Heart left ventricle (tissue), 16 donors: ENCODE data around the gene IL36A. TPM values are rescaled to one million over a fixed set of nuclear protein-coding genes. Genes with fewer than 3 reads are reported as not detected.

Experiments
- ATAC-seq, 4 donors: fragments of 200-7000 bp; cut with Tn5 transposase; one replicate each; pipeline ENCODE4 v1.9.1; 2020 to 2022; ENCODE audit warnings: moderate library complexity in 4 of 4, mild to moderate bottlenecking in 3 of 4, moderate number of reproducible peaks in 1 of 4
- DNase-seq, 5 donors: peaks; one replicate each; pipeline ENCODE4 v3.0.0-alpha.2; 2020
- H3K27ac ChIP-seq, 12 donors: fragments of 200-600 bp; sonication (generic) in 4 of 12; one replicate each; pipeline versions ENCODE4 v1.5.0 to v1.8.0; 2016 to 2022; ENCODE audit warnings: mild to moderate bottlenecking in 2 of 12
- H3K27me3 ChIP-seq, 9 donors: fragments of 200-600 bp; sonication (generic) in 2 of 9; one replicate each; pipeline versions ENCODE4 v1.5.1 to v1.8.0; 2016 to 2022; ENCODE audit warnings: mild to moderate bottlenecking in 3 of 9
- H3K36me3 ChIP-seq, 9 donors: fragments of 200-600 bp; sonication (generic) in 2 of 9; one replicate each; pipeline versions ENCODE4 v1.5.0 to v1.8.0; 2018 to 2022; ENCODE audit warnings: mild to moderate bottlenecking in 2 of 9
- H3K4me1 ChIP-seq, 12 donors: fragments of 200-600 bp; sonication (generic) in 4 of 12; one replicate each; pipeline versions ENCODE4 v1.5.0 to v1.8.0; 2016 to 2022; ENCODE audit warnings: mild to moderate bottlenecking in 3 of 12
- H3K4me3 ChIP-seq, 12 donors: fragments of 200-600 bp; sonication (generic) in 4 of 12; one replicate each; pipeline versions ENCODE4 v1.5.0 to v1.8.0; 2017 to 2022; ENCODE audit warnings: mild to moderate bottlenecking in 9 of 12, moderate library complexity in 4 of 12
- H3K9me3 ChIP-seq, 12 donors: fragments of 200-600 bp; sonication (generic) in 4 of 12; one replicate each; pipeline versions ENCODE4 v1.5.0 to v1.8.0; 2016 to 2022; ENCODE audit warnings: mild to moderate bottlenecking in 1 of 12
- POLR2A ChIP-seq, 2 donors: fragments of 450-650 bp; IDR thresholded peaks; one replicate each; pipeline ENCODE4 v1.6.1; 2017; ENCODE audit warnings: antibody characterized with exemption in 2 of 2, mild to moderate bottlenecking in 2 of 2, moderate library complexity in 2 of 2
- WGBS, 4 donors: extraction: QIAGEN DNeasy Blood & Tissue Kit in 2 of 4; methylation state at CpG; one replicate each; pipeline versions ENCODE4 v1.1.5 to v1.1.7; 2013 to 2018; 5-methylcytosine and 5-hydroxymethylcytosine counted together
- intact Hi-C, 10 donors: fragments of 100-400 bp; cut with DNase I; formaldehyde crosslinking; loops; one replicate each; pipeline versions ENCODE4 v1.11.1 to v1.14.2; 2022
- polyA plus RNA-seq, 2 donors: library from polyadenylated mRNA; stranded (reverse); fragments of 200-250 nt; gene quantifications; one replicate each; pipeline ENCODE4 v1.2.3, GENCODE V29; 2013
- total RNA-seq, 9 donors: library from RNA; depleted of rRNA in 2 of 9; stranded (reverse); fragments of >200 nt in 2 of 9; fragmentation: NEBNext Ultra II Directional in 3 of 9; extraction: Animal tissue kit (Norgen Biotek cat#: 25700) in 3 of 9; gene quantifications; one replicate each; pipeline versions ENCODE4 v1.1.0 to v1.2.4, GENCODE V29; 2016 to 2023
- TF ChIP-seq, protein P1 (sequence below), 12 donors: fragments of 200-600 bp; sonication (generic) in 4 of 12; IDR thresholded peaks; one replicate each; pipeline versions ENCODE4 v1.5.0 to v1.8.0; 2018 to 2022; ENCODE audit warnings: antibody characterized with exemption in 12 of 12, mild to moderate bottlenecking in 5 of 12
- donor health status: ischemic (EF 13 %, LVEDD 7.1; RV severe dilation, severe dysfunction).
- donor health status: healthy with polysubstance abuse.
- donor health status: DM: no; HTN: yes; CAD: no.
- donor health status: DM: no; HTN: no; CAD: no.
- donor health status: ischemic (EF 25% LVEDD 6.9; RV normal size, moderate dysfunction).
- donor health status: ischemic (EF 25% LVEDD 5.7; RV mildly dilated, moderate dysfunction).
- donor health status: healthy.
- donor health status: DM: yes; HTN: yes; CAD: no.
- donor health status: ischemic (EF 35%, LVEDD 5.7; RV mildly dilated, moderate dysfunction).
- donor health status: nonischemic (EF 11% LVEDD 7.7; RV severe dilation, severe dysfunction).
- donor health status: DM: yes; HTN: yes; CAD: no.
- donor health status: PGD.
- donor health status: ischemic (EF 29% LVEDD 5.4; RV normal size, mild dysfunction).
- donor health status: nonischemic (EF 23%, LVEDD 6.1; RV moderate dilation, normal function).

Gene IL36A
- total and polyA plus RNA-seq, 11 donors = not detected

DNA sequence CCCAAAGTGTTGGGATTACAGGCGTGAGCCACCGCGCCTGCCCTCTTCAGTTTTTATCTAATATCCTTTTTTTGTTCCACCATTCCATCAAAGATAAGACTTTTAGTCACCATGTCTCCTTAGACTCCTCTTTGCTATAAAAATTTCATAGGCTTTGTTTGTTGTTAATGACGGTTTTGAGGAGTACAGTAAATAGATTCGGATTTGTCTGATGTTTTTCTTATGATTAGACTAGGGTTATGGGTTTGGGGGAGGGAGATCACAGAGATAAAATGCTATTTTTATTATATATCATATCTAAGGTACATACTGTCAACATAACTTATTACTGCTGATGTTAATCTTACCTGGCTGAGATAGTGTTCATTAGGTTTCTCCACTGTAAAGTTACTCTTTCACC is 41.2 kb downstream of the IL36A start:
- Histone ChIP-seq H3K4me3 (no peak overlapping the region), H3K9me3 (peaks cover 0 to 19% (median 0%) of the 10 kb centered on the region in 12 donors), H3K27me3 (peaks cover 0 to 6% (median 0%) of the 10 kb centered on the region in 9 donors), H3K4me1 (no peaks in the 10 kb centered on the region), H3K27ac (no peak overlapping the region), H3K36me3 (no peaks in the 10 kb centered on the region)
- DNase-seq = no peak
- ATAC-seq = no peak
- TF ChIP-seq POLR2A (IDR thresholded peaks at IDR 0.05) = no peak
- TF ChIP-seq, protein P1, sequence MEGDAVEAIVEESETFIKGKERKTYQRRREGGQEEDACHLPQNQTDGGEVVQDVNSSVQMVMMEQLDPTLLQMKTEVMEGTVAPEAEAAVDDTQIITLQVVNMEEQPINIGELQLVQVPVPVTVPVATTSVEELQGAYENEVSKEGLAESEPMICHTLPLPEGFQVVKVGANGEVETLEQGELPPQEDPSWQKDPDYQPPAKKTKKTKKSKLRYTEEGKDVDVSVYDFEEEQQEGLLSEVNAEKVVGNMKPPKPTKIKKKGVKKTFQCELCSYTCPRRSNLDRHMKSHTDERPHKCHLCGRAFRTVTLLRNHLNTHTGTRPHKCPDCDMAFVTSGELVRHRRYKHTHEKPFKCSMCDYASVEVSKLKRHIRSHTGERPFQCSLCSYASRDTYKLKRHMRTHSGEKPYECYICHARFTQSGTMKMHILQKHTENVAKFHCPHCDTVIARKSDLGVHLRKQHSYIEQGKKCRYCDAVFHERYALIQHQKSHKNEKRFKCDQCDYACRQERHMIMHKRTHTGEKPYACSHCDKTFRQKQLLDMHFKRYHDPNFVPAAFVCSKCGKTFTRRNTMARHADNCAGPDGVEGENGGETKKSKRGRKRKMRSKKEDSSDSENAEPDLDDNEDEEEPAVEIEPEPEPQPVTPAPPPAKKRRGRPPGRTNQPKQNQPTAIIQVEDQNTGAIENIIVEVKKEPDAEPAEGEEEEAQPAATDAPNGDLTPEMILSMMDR (IDR thresholded peaks at IDR 0.05) = no peak
- WGBS, 4 donors = 82 to 89% (median 83%) methylated on average over 5 of the region's 5 CpGs
- intact Hi-C loops = no loop called here

DNA sequence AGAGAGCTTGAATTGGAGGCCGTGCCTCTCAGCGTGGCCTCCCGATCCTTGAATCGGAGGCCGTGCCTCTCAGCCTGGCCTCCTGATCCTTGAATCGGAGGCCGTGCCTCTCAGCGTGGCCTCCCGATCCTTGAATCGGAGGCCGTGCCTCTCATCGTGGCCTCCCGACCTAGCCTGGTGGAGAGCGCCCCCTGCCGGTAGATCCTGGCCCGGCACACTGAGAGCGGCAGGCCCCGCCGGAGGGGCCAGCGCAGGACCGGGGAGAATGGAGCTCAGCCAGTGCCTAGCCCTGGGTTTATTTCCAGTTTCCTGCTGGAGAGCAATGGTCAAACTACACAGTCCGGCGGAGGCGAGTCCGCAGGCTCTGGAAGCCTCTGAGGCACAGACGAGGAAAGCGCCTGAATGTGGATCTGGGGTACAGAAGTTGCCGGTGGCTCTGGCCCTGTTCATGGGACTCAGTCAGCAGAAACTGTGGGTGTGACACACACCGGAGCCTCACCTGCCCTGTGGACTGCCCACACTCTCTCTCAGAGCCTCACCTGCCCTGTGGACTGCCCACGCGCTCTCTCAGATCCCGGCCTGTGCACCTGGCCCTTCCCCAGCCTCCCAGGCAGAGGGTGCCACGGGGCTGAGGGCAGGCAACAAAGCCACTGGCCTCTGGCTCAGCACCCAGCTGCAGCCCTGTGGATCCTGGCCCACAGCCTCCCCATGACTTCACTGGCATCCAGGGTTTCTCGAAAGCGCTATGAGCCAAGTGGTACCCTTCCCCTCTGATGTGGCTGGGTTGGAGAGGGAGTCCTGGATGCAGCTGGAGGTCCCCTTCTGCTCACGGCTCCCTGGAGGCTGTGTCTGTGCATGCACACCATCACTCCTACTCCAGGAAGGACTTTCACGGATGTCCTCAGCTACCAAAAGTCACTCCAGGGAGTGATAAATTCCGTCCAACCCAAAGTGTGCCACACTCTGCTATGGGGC is 45.9 kb downstream of the IL36A start:
- 93 to 95% (median 94%) methylated on average over 29 to 38 of the region's 38 CpGs for WGBS, 4 donors
- Histone ChIP-seq H3K27ac (no peak overlapping the region), H3K4me3 (no peak overlapping the region), H3K4me1 (no peaks in the 10 kb centered on the region), H3K27me3 (peaks cover 0 to 6% (median 0%) of the 10 kb centered on the region in 9 donors), H3K36me3 (no peaks in the 10 kb centered on the region), H3K9me3 (peaks cover 0 to 21% (median 0%) of the 10 kb centered on the region in 12 donors)
- no peak for ATAC-seq
- intact Hi-C loops = no loop called here
- DNase-seq = no peak
- TF ChIP-seq, protein P1 (IDR thresholded peaks at IDR 0.05) = no peak
- no peak for TF ChIP-seq POLR2A (IDR thresholded peaks at IDR 0.05)

DNA sequence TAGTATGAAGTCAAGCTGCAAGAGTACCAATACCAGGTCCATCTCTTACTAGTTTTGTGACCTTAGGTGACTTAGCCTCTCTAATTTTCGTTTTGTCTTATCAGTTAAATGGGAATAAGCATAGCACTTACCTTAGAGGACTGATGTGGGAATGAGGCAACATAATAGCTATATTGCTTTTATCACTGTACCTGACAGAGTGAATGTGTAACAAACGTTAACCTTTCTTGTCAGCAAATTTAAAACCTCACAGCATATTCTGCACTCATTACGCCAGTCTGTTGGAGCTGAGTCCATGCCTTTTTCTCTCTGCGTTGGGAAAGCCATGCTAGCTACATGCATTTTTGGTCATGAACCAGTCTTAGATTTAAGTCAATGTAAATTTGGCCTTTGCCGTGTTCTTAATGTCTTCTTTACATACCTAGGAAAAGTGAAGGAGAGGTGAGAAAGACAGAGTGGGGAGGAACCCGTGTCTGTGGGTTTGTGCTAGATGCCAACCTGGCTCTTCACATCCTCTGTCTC is 47.2 kb downstream of the IL36A start, which contains the start of gene IL36B:
Gene IL36B, minus strand, starts transcription at position 472 of the 522 bp plus-strand sequence.
- DNase-seq (no peak), ATAC-seq (no peak)
- no peaks in the 10 kb centered on the region for H3K4me1 ChIP-seq
- no peak for TF ChIP-seq POLR2A (IDR thresholded peaks at IDR 0.05)
- TF ChIP-seq, protein P1 (IDR thresholded peaks at IDR 0.05) = no peak
- H3K36me3 ChIP-seq = no peaks in the 10 kb centered on the region
- WGBS, 4 donors = 61 to 68% (median 67%) methylated on average over 6 of the region's 6 CpGs
- peaks cover 0 to 6% (median 0%) of the 10 kb centered on the region in 9 donors for H3K27me3 ChIP-seq
- no peak within 1 kb of the TSS for H3K27ac ChIP-seq
- peaks cover 0 to 22% (median 0%) of the 10 kb centered on the region in 12 donors for H3K9me3 ChIP-seq
- H3K4me3 ChIP-seq = no peak within 1 kb of the TSS
- intact Hi-C loops = no loop called here

DNA sequence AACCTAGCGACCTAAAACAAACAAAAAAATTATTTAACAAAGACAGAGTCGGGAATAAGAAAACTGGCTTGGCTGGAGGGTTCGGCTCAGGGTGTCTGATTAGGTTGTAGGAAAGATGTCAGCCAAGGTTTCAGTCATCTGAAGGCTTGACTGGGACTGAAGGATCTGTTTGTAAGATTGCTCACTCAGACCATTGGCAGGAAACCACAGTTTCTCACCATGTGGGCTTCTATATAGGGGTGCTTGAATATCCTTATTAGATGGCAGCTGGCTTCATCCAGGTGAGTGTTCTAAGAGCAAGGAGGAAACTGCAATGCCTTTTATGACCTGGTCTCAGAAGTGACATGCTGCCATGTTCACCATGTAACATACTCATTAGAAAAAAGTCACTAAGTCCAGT is 48.4 kb downstream of the IL36A start:
- ATAC-seq (no peak), DNase-seq (no peak)
- WGBS, 4 donors = 68 to 77% (median 69%) methylated on average over 3 of the region's 3 CpGs
- intact Hi-C loops = no loop called here
- no peak overlapping the region for H3K27ac ChIP-seq
- no peaks in the 10 kb centered on the region for H3K4me1 ChIP-seq
- H3K9me3 ChIP-seq = peaks cover 0 to 22% (median 0%) of the 10 kb centered on the region in 12 donors
- no peak overlapping the region for H3K4me3 ChIP-seq
- no peaks in the 10 kb centered on the region for H3K36me3 ChIP-seq
- H3K27me3 ChIP-seq = peaks cover 0 to 3% (median 0%) of the 10 kb centered on the region in 9 donors
- TF ChIP-seq, protein P1 (IDR thresholded peaks at IDR 0.05) = no peak
- TF ChIP-seq POLR2A (IDR thresholded peaks at IDR 0.05) = no peak
